Keratinocyte (primary cell): ENCODE measurements around the gene CTDSPL2. TPM values are rescaled to one million over a fixed set of nuclear protein-coding genes. Genes with fewer than 3 reads are reported as not detected.

Source experiments
- DNase-seq: peaks from one replicate; pipeline ENCODE4 v3.0.0-alpha.2; 2011; ENCODE audit warnings: low read depth, missing footprints, low spot score
- FAIRE-seq: peaks from 2 replicates; lab custom pipeline; 2011; peaks lifted over from hg19 to GRCh38; lab: Jason Lieb, UNC
- H2AFZ ChIP-seq: 2 replicates; pipeline ENCODE4 v1.6.0; 2012; ENCODE audit warnings: low read length, control low read depth, inconsistent platforms; ENCODE audit not compliant: control insufficient read depth
- H3K27ac ChIP-seq: 2 replicates; pipeline ENCODE4 v1.5.1; 2011; ENCODE audit warnings: low read length; ENCODE audit not compliant: control insufficient read depth, insufficient read depth
- H3K27me3 ChIP-seq: 3 replicates; pipeline ENCODE4 v1.6.0; 2011; ENCODE audit warnings: low read length; ENCODE audit not compliant: control insufficient read depth, insufficient read depth; ENCODE audit errors: extremely low read depth
- H3K36me3 ChIP-seq, 2 experiments: 2 replicates in 1 of 2; 3 replicates in 1 of 2; pipeline ENCODE4 v1.5.1; 2011; ENCODE audit warnings: low read length in 2 of 2, mild to moderate bottlenecking in 1 of 2; ENCODE audit not compliant: control insufficient read depth in 2 of 2, insufficient read depth in 2 of 2; ENCODE audit errors: extremely low read depth in 1 of 2
- H3K4me1 ChIP-seq: 3 replicates; pipeline ENCODE4 v1.5.1; 2011; ENCODE audit warnings: low read length; ENCODE audit not compliant: control insufficient read depth, insufficient read depth; ENCODE audit errors: extremely low read depth
- H3K4me2 ChIP-seq: 3 replicates; pipeline ENCODE4 v1.6.0; 2011; ENCODE audit warnings: low read depth, low read length; ENCODE audit not compliant: control insufficient read depth, insufficient read depth; ENCODE audit errors: extremely low read depth
- H3K4me3 ChIP-seq, 3 experiments: fragments of 200-600 bp in 1 of 3; sonication (generic) in 1 of 3; 2 replicates in 2 of 3; 3 replicates in 1 of 3; pipeline ENCODE4 v1.5.1; 2011 to 2016; ENCODE audit warnings: low read length in 3 of 3, mild to moderate bottlenecking in 3 of 3, control low read depth in 2 of 3, inconsistent platforms in 1 of 3, low read depth in 1 of 3, mixed read lengths in 1 of 3, mixed run types in 1 of 3, moderate library complexity in 1 of 3; ENCODE audit not compliant: control insufficient read depth in 2 of 3, insufficient read depth in 2 of 3; ENCODE audit errors: extremely low read depth in 1 of 3
- H3K79me2 ChIP-seq: 2 replicates; pipeline ENCODE4 v1.6.0; 2012; ENCODE audit warnings: low read length; ENCODE audit not compliant: control insufficient read depth, insufficient read depth
- H3K9ac ChIP-seq: 3 replicates; pipeline ENCODE4 v1.6.0; 2011; ENCODE audit warnings: low read length; ENCODE audit not compliant: control insufficient read depth, insufficient read depth; ENCODE audit errors: extremely low read depth
- H3K9me1 ChIP-seq: 3 replicates; pipeline ENCODE4 v1.6.0; 2011; ENCODE audit warnings: low read length; ENCODE audit not compliant: control insufficient read depth, insufficient read depth; ENCODE audit errors: extremely low read depth
- H3K9me3 ChIP-seq: 2 replicates; pipeline ENCODE4 v1.5.1; 2012; ENCODE audit warnings: low read depth, low read length; ENCODE audit not compliant: control insufficient read depth
- H4K20me1 ChIP-seq: 3 replicates; pipeline ENCODE4 v1.6.0; 2011; ENCODE audit warnings: low read length; ENCODE audit not compliant: control insufficient read depth, insufficient read depth; ENCODE audit errors: extremely low read depth
- EZH2 ChIP-seq: IDR thresholded peaks from one replicate; pipeline ENCODE4 v1.6.1; 2012; ENCODE audit warnings: inconsistent platforms, mild to moderate bottlenecking, low read length, moderate library complexity
- dilution Hi-C: fragments of 300-500 bp; cut with MboI; formaldehyde crosslinking; loops from one replicate; pipeline ENCODE4 v1.7.0; 2020; ENCODE audit warnings: low sequenced_read_pairs; ENCODE audit not compliant: extremely low pct_ligation_motif_present
- polyA plus RNA-seq, 5 experiments: library from polyadenylated mRNA; depleted of rRNA in 3 of 5; stranded (reverse) in 3 of 5; stranded (forward) in 1 of 5; unstranded in 1 of 5; fragments of >200 nt; gene quantifications; 1 replicate in 1 of 5; 2 replicates in 3 of 5; 3 replicates in 1 of 5; pipeline versions ENCODE4 v1.2.1 to v1.2.3, GENCODE V29; 2011 to 2012; ENCODE audit warnings: missing spikeins in 2 of 5, low read depth in 1 of 5, low replicate concordance in 1 of 5
- TF ChIP-seq, protein P1 (sequence below), 3 experiments: IDR thresholded peaks in 1 of 3; conservative IDR thresholded peaks in 1 of 3; optimal IDR thresholded peaks in 1 of 3; 2 replicates in 2 of 3; 3 replicates in 1 of 3; pipeline versions ENCODE3 to v1.5.1; 2011; ENCODE audit warnings: low read length in 3 of 3, mild to moderate bottlenecking in 3 of 3, moderate library complexity in 2 of 3, control low read depth in 1 of 3, inconsistent platforms in 1 of 3; ENCODE audit not compliant: insufficient read depth in 2 of 3; ENCODE audit errors: extremely low read depth in 1 of 3

The CTDSPL2 gene
- polyA plus RNA-seq, 1 donor (not counting 4 experiments of a cell fraction or from before 2014, with no cell fraction given): 19.2 TPM

DNA sequence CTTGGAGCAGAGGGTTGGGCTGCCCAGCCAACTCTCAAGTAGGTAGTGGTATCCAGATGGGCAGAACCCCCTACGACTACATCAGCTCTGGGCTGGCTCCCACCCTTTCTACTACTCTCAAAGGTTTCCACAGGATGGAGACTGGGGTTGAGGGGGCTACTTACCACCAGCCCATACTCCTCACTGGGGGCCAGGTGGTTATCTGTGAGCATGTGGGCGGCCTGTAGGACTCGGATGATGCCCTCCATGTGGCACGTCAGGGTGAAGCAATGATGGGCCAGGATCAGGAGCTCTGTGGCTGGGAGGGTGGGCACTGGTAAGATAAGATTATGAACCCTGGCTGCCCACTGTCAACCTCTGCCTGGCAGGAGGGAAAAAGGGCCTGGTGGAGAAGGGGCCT lies 142.9 kb downstream of the CTDSPL2 start:
- H4K20me1 ChIP-seq: no peaks in the 10 kb centered on the region
- no peaks in the 10 kb centered on the region for H3K4me1 ChIP-seq
- H3K4me3 ChIP-seq: no peak overlapping the region
- DNase-seq (no peak), FAIRE-seq (no peak)
- TF ChIP-seq EZH2: no peak
- TF ChIP-seq, protein P1, sequence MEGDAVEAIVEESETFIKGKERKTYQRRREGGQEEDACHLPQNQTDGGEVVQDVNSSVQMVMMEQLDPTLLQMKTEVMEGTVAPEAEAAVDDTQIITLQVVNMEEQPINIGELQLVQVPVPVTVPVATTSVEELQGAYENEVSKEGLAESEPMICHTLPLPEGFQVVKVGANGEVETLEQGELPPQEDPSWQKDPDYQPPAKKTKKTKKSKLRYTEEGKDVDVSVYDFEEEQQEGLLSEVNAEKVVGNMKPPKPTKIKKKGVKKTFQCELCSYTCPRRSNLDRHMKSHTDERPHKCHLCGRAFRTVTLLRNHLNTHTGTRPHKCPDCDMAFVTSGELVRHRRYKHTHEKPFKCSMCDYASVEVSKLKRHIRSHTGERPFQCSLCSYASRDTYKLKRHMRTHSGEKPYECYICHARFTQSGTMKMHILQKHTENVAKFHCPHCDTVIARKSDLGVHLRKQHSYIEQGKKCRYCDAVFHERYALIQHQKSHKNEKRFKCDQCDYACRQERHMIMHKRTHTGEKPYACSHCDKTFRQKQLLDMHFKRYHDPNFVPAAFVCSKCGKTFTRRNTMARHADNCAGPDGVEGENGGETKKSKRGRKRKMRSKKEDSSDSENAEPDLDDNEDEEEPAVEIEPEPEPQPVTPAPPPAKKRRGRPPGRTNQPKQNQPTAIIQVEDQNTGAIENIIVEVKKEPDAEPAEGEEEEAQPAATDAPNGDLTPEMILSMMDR (optimal IDR thresholded peaks at IDR 0.05 in 1 of 3, IDR thresholded peaks at IDR 0.05 in 1 of 3, conservative IDR thresholded peaks at IDR 0.05 in 1 of 3; ENCODE audit: extremely low read depth in 1 of 3, insufficient read depth in 2 of 3, low read length in 3 of 3): no peak
- H3K4me2 ChIP-seq: no peak overlapping the region
- H3K27me3 ChIP-seq: no peaks in the 10 kb centered on the region
- no peak overlapping the region for H2AFZ ChIP-seq
- dilution Hi-C loops: no loop called here
- no peak overlapping the region for H3K9ac ChIP-seq
- H3K9me1 ChIP-seq: no peaks in the 10 kb centered on the region
- H3K9me3 ChIP-seq: no peaks in the 10 kb centered on the region
- peaks cover 23 to 29% of the 10 kb centered on the region in 2 experiments for H3K36me3 ChIP-seq
- no peaks in the 10 kb centered on the region for H3K79me2 ChIP-seq
- H3K27ac ChIP-seq: no peak overlapping the region

DNA sequence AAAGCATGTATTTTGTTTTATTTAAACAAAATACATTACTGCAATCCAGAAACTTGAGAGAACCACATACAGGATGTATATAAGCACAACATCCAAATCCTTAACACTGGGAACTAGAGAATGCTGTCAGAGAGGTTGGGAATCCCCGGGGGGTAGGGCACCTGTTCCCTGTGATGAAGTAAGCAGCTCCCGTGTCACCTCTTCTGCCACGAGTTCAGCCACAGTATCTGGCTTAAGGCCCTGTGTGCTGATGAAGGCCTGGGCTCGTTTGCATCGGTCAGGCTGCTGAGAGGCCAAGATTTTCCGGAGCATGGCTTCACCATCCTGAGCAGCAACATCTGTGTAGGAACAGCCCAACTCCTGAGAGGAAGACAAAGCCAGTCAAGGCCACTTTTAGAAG lies 146.0 kb downstream of the CTDSPL2 start:
- H3K4me2 ChIP-seq: no peak overlapping the region
- no peak overlapping the region for H2AFZ ChIP-seq
- H3K9me3 ChIP-seq: no peaks in the 10 kb centered on the region
- no peak overlapping the region for H3K9ac ChIP-seq
- no peaks in the 10 kb centered on the region for H3K79me2 ChIP-seq
- peaks cover 19 to 20% of the 10 kb centered on the region in 2 experiments for H3K36me3 ChIP-seq
- no peaks in the 10 kb centered on the region for H3K9me1 ChIP-seq
- no peaks in the 10 kb centered on the region for H3K4me1 ChIP-seq
- dilution Hi-C loops: no loop called here
- no peaks in the 10 kb centered on the region for H4K20me1 ChIP-seq
- no peaks in the 10 kb centered on the region for H3K27me3 ChIP-seq
- FAIRE-seq: no peak
- DNase-seq: no peak
- H3K27ac ChIP-seq: no peak overlapping the region
- no peak overlapping the region for H3K4me3 ChIP-seq
- no peak for TF ChIP-seq EZH2
- TF ChIP-seq, protein P1 (optimal IDR thresholded peaks at IDR 0.05 in 1 of 3, IDR thresholded peaks at IDR 0.05 in 1 of 3, conservative IDR thresholded peaks at IDR 0.05 in 1 of 3; ENCODE audit: extremely low read depth in 1 of 3, insufficient read depth in 2 of 3, low read length in 3 of 3): no peak
